CD4-positive, alpha-beta T cell (primary cell): ENCODE data around the gene CSNK2B. TPM values are rescaled to one million over a fixed set of nuclear protein-coding genes. Genes with fewer than 3 reads are reported as not detected.

Experiments
- ATAC-seq: fragments of 200-7000 bp; cut with Tn5 transposase; one replicate; pipeline ENCODE4 v1.10.0; 2022; ENCODE audit warnings: mild to moderate bottlenecking; ENCODE audit not compliant: poor library complexity
- CTCF ChIA-PET: fragments of 350-600 bp; sonication (Branson Sonifier 250); formaldehyde crosslinking; loops from one replicate; lab custom pipeline; 2021; ENCODE audit warnings: antibody characterized with exemption, inconsistent platforms; lab: Charles Lee
- POLR2A ChIA-PET: fragments of 350-600 bp; sonication (Branson Sonifier 250); formaldehyde crosslinking; loops from one replicate; lab custom pipeline; 2021; ENCODE audit warnings: antibody characterized with exemption, inconsistent platforms; lab: Charles Lee
- DNase-seq, 14 experiments: peaks; one replicate each; pipeline ENCODE4 v3.0.0-alpha.2; 2013 to 2020; ENCODE audit warnings: mixed read lengths in 2 of 14
- H3K27ac ChIP-seq, 2 donors: one replicate each; pipeline versions ENCODE4 v1.5.1 to v1.7.0; 2013; ENCODE audit warnings: low read length in 2 of 2, low read depth in 1 of 2, mild to moderate bottlenecking in 1 of 2
- H3K27me3 ChIP-seq, 2 experiments: 1 replicate in 1 of 2; 2 replicates in 1 of 2; pipeline versions ENCODE4 v1.6.1 to v1.7.0; 2013; ENCODE audit warnings: low read length in 2 of 2, control low read depth in 1 of 2, mild to moderate bottlenecking in 1 of 2, moderate library complexity in 1 of 2; ENCODE audit not compliant: insufficient read depth in 2 of 2, control insufficient read depth in 1 of 2
- H3K36me3 ChIP-seq: one replicate; pipeline ENCODE4 v1.6.1; 2013; ENCODE audit warnings: low read length, control low read depth; ENCODE audit not compliant: insufficient read depth
- H3K4me1 ChIP-seq: one replicate; pipeline ENCODE4 v1.6.1; 2013; ENCODE audit warnings: low read length, control low read depth; ENCODE audit not compliant: insufficient read depth
- H3K4me3 ChIP-seq: one replicate; pipeline ENCODE4 v1.5.1; 2013; ENCODE audit warnings: mild to moderate bottlenecking, low read length, moderate library complexity
- H3K9me3 ChIP-seq, 2 experiments: 1 replicate in 1 of 2; 2 replicates in 1 of 2; pipeline versions ENCODE4 v1.6.1 to v1.7.0; 2013; ENCODE audit warnings: low read length in 2 of 2, mild to moderate bottlenecking in 2 of 2, control low read depth in 1 of 2, moderate library complexity in 1 of 2; ENCODE audit not compliant: control insufficient read depth in 1 of 2, insufficient read depth in 1 of 2
- H3K27ac Mint-ChIP-seq: one replicate; pipeline ENCODE4 v1.8.0; 2020; ENCODE audit warnings: mixed read lengths
- H3K27me3 Mint-ChIP-seq: one replicate; pipeline ENCODE4 v1.8.0; 2021; ENCODE audit warnings: mixed read lengths
- H3K36me3 Mint-ChIP-seq: one replicate; pipeline ENCODE4 v1.8.0; 2021; ENCODE audit warnings: low read depth, mixed read lengths
- H3K4me1 Mint-ChIP-seq: one replicate; pipeline ENCODE4 v1.8.0; 2021; ENCODE audit warnings: low read depth, mixed read lengths
- H3K4me3 Mint-ChIP-seq: one replicate; pipeline ENCODE4 v1.8.0; 2020; ENCODE audit warnings: mild to moderate bottlenecking, mixed read lengths
- H3K9me3 Mint-ChIP-seq: one replicate; pipeline ENCODE4 v1.8.0; 2020; ENCODE audit warnings: mixed read lengths
- intact Hi-C, 2 experiments: fragments of 100-400 bp; cut with DNase I in 1 of 2; cut with micrococcal nuclease in 1 of 2; formaldehyde crosslinking; loops; one replicate each; pipeline versions ENCODE4 v1.15.1 to v1.9.0; 2023 to 2025; cut with DNase I, micrococcal nuclease
- total RNA-seq, 174 experiments: library from RNA in 2 of 174; stranded (reverse) in 2 of 174; gene quantifications; one replicate each; pipeline ENCODE4 v1.2.3 and lab custom pipeline; 2021 to 2026
- TF ChIP-seq, protein P1 (sequence below): fragments of 200-600 bp; IDR thresholded peaks from one replicate; pipeline ENCODE4 v1.8.0; 2022; ENCODE audit warnings: antibody characterized with exemption, mild to moderate bottlenecking

CSNK2B gene
- total RNA-seq, 2 experiments from 2014 or later: 88.0 to 92.6 TPM

DNA sequence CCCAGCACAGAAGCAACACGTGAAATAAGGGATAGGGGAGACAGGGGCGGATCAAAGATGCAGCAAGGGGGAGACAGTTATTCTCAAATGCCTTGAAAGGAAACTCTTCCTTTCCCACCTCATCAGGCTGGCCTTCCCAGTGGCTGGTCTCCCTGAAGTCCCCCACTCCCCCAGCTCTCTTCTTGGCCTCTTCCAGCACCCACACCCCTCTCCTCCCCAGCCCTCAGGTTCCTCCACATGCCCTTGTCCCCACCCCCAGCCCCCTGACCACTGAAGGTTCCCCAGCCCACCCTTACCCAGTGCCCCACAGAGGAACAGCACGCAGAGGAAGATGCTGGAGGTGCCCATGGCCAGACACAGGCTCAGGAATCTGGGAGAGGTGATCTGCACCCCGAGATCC is 47.6 kb downstream of the CSNK2B start:
- intact Hi-C loops: no loop called here
- no peaks in the 10 kb centered on the region for H3K9me3 Mint-ChIP-seq
- ATAC-seq: no peak
- Histone ChIP-seq H3K4me1 (peaks cover 14% of the 10 kb centered on the region), H3K27ac (no peak overlapping the region), H3K36me3 (no peaks in the 10 kb centered on the region), H3K27me3 (no peaks in the 10 kb centered on the region), H3K9me3 (no peaks in the 10 kb centered on the region), H3K4me3 (no peak overlapping the region)
- no peaks in the 10 kb centered on the region for H3K36me3 Mint-ChIP-seq
- TF ChIP-seq, protein P1, sequence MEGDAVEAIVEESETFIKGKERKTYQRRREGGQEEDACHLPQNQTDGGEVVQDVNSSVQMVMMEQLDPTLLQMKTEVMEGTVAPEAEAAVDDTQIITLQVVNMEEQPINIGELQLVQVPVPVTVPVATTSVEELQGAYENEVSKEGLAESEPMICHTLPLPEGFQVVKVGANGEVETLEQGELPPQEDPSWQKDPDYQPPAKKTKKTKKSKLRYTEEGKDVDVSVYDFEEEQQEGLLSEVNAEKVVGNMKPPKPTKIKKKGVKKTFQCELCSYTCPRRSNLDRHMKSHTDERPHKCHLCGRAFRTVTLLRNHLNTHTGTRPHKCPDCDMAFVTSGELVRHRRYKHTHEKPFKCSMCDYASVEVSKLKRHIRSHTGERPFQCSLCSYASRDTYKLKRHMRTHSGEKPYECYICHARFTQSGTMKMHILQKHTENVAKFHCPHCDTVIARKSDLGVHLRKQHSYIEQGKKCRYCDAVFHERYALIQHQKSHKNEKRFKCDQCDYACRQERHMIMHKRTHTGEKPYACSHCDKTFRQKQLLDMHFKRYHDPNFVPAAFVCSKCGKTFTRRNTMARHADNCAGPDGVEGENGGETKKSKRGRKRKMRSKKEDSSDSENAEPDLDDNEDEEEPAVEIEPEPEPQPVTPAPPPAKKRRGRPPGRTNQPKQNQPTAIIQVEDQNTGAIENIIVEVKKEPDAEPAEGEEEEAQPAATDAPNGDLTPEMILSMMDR: no peak
- peaks cover 16% of the 10 kb centered on the region for H3K4me1 Mint-ChIP-seq
- H3K4me3 Mint-ChIP-seq: no peak overlapping the region
- DNase-seq: no peak
- ChIA-PET POLR2A (interaction anchor here (1.6 kb wide), 1 partner anchor 24 kb away, joined by 3 read pairs; no protein-coding TSS in a partner anchor), CTCF (no interaction called here)
- no peak overlapping the region for H3K27ac Mint-ChIP-seq
- no peaks in the 10 kb centered on the region for H3K27me3 Mint-ChIP-seq

DNA sequence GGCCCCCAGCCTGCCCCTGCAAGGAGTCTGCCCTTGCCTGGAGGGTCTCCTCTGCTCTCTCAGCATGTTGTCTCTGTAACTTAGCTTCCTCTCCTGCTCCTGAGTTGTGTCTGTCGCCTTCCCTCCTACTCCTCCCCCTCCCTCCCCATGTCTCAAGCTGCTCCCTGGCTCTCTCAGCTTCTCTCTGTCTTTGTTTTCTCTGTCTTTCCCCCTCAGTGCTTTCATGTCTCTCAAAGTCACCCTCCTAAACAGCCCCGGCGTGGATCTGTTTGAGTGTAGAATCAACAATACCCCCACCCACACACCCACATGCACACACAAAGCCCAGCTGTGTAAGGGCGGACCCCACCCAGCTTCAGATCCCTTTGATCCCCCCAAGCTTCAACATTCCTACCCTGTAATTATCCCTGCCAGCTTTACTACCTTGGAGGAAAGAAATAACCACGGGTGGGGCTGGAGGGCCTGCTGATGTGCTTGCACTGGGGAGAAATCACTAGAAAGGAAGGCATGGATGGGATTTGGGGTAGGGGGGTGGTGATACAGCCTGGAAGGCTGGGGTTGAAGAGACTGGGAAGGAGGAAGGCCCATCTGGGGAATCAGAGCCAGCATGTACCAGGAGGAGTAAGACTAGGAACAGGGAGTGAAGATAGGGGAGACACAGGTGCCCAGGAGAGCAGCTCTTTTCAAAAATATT is 48.3 kb downstream of the CSNK2B start:
- H3K27ac Mint-ChIP-seq: no peak overlapping the region
- no peaks in the 10 kb centered on the region for H3K27me3 Mint-ChIP-seq
- Histone ChIP-seq H3K9me3 (no peaks in the 10 kb centered on the region), H3K27me3 (no peaks in the 10 kb centered on the region), H3K4me3 (no peak overlapping the region), H3K36me3 (no peaks in the 10 kb centered on the region), H3K27ac (no peak overlapping the region), H3K4me1 (peaks cover 14% of the 10 kb centered on the region)
- H3K4me3 Mint-ChIP-seq: no peak overlapping the region
- TF ChIP-seq, protein P1: no peak
- ChIA-PET POLR2A (interaction anchor here (1.0 to 1.6 kb wide), 2 partner anchors 15 to 24 kb away, joined by 3 read pairs; partner anchors contain the start of gene DDAH2), CTCF (no interaction called here)
- peaks cover 16% of the 10 kb centered on the region for H3K4me1 Mint-ChIP-seq
- H3K9me3 Mint-ChIP-seq: no peaks in the 10 kb centered on the region
- no peaks in the 10 kb centered on the region for H3K36me3 Mint-ChIP-seq
- DNase-seq (no peak), ATAC-seq (no peak)
- intact Hi-C loops: no loop called here

DNA sequence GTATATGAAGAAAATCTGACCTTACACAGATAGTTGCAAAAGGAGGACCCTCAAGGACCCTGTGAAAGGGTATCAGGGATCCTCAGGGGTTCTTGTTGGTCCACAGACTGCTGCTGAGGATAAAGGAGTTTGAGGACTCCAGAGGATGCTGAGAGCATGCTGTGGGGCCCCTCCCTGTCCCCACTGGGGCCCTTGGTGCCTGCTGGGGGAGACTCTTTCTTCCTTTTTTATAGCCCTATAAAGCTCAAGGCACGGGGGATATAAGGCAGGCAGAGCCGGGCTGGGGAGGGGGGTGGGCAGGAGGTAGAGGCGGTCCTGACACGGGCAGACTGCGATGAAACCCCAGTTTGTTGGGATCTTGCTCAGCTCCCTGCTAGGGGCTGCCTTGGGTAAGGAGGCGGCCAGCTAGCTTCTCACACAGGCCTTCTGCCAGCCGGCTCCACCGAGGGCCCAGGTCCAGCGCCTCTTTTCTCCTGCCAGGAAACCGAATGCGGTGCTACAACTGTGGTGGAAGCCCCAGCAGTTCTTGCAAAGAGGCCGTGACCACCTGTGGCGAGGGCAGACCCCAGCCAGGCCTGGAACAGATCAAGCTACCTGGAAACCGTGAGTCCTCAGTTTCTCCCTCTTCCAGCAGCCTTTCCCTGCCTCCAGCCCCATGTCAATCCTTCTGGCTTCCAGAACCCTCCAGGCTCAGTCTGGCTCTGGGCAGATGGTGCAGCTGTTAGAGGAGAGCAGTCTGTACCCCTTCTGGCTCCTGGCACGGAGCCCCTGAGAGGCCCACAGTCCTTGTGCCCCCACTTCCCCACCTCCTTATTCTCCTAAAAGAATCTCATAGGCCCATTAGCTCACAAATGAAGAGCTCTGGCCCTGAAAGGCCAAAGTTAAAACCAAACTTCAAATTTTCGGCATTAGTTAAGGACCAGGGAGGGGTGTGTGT is 49.4 kb downstream of the CSNK2B start, which contains the start of gene LY6G6D:
LY6G6D (plus strand) TSS at position 327 of the 937 bp plus-strand sequence; CDS start at position 335, 8 bp downstream.
- POLR2A ChIA-PET: interaction anchor here (0.6 to 1.0 kb wide), 3 partner anchors 12 to 121 kb away, joined by 3 to 5 read pairs (median 3); partner anchors contain the start of genes ABHD16A and DDAH2
- no peak within 1 kb of the TSS for H3K27ac ChIP-seq
- H3K27me3 ChIP-seq: no peaks in the 10 kb centered on the region
- peaks cover 14% of the 10 kb centered on the region for H3K4me1 ChIP-seq
- H3K9me3 ChIP-seq: no peaks in the 10 kb centered on the region
- Mint-ChIP-seq H3K27me3 (no peaks in the 10 kb centered on the region), H3K4me3 (no peak within 1 kb of the TSS), H3K36me3 (no peaks in the 10 kb centered on the region), H3K9me3 (no peaks in the 10 kb centered on the region), H3K27ac (no peak within 1 kb of the TSS), H3K4me1 (peaks cover 16% of the 10 kb centered on the region)
- TF ChIP-seq, protein P1: no peak
- DNase-seq: no peak
- intact Hi-C loops: no loop called here
- H3K4me3 ChIP-seq: no peak within 1 kb of the TSS
- no peak for ATAC-seq
- H3K36me3 ChIP-seq: no peaks in the 10 kb centered on the region
- CTCF ChIA-PET: no interaction called here
